HG03060 (cell line): ENCODE data around the gene TMEM131L.

Experiments
- ATAC-seq: cut with Tn5 transposase; IDR thresholded peaks from one replicate; pipeline ENCODE4 v1.9.1; 2021; ENCODE audit warnings: low read depth, moderate number of reproducible peaks; ENCODE audit not compliant: unreplicated experiment

TMEM131L gene

GRCh38 chr4:153676984-153677383 lies 210.8 kb downstream of the TMEM131L start:
- no peak for ATAC-seq

GRCh38 chr4:153679486-153679885 lies 213.3 kb downstream of the TMEM131L start:
- ATAC-seq: no peak

DNA sequence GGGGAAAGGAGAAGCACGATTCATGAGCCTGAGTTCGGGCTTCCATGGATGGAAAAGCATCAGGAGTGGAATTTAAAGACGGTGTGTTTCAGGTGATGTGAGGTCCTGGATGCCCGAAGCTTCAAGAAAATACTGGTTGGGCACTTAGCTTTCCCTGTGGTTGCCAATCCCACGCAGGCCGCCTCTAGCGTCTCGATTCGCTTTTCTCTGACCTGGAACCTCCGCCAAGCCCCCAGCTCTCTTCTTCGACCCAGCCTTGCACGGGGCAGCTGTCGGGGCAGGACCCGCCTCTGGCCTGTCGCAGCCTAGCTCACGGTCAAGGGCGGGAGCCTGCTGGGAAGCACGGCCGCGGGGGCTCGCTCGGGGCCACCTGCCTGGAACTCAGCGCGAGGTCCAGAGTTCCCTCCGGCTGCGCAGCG lies 217.6 kb downstream of the TMEM131L start:
- no peak for ATAC-seq

DNA sequence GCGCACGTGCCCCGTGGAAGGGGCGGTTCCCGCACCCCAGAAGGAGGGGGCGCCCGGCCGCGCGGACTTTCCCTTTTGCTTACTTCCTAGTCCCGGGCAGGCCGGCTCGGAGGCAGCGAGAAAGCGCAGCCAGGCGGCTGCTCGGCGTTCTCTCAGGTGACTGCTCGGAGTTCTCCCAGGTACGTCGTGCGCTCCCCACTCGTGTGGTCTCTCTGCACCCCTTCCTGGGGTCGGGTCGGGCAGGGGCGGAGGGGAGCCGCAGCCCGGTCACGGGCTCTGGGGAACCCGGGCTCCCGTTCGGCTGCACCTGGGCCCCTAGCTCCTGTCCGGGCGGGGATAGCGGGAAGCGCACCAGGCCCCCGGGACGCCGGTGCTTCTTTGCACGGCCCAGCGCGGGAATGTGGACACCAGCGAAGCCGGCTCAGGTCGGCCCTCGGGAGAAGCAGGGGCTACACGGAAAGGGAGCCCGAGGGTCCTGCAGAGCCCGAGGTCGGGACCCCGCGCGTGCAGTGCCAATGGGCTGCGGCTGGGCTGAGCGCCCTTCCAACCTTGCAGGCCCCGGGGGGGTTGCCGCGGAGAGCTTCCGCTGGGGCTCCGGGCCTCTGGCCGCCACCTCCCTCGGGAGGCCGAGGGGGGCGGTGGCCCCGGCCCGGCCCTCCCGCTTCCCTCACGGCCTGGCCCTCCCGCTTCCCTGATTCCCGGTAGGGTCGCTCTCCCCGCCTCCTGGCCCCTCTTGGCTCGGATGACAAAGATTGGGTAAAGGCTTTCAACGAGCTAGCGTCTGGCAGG lies 218.2 kb downstream of the TMEM131L start, which contains the start of gene TLR2:
TSS of gene TLR2 (plus strand) at position 99 of the 789 bp plus-strand sequence. CDS start 18,628 bp downstream, outside the sequence.
- ATAC-seq: no peak

GRCh38 chr4:153684971-153685371 lies 218.8 kb downstream of the TMEM131L start:
- ATAC-seq: no peak
